HepG2 (cell line): ENCODE results near the gene NFX1. TPM values are rescaled to one million over a fixed set of nuclear protein-coding genes. Genes with fewer than 3 reads are reported as not detected.

Experiments
- ATAC-seq: fragments of 200-7000 bp; cut with Tn5 transposase; 3 replicates; pipeline ENCODE4 v1.9.1; 2020; ENCODE audit warnings: mild to moderate bottlenecking, moderate library complexity
- BruUV-seq: library from RNA; stranded (reverse); fragments of 400-500 nt; replicated peaks from 2 replicates; lab custom pipeline; 2021; lab: Mats Ljungman, UMichigan
- CTCF ChIA-PET: fragments of 300-600 bp; formaldehyde crosslinking; extraction: SDS; loops from one replicate; lab custom pipeline; 2021; ENCODE audit warnings: low total read pairs, inconsistent platforms, low intra/inter-chr PET ratio; lab: Yijun Ruan, JAX
- POLR2A ChIA-PET: fragments of 350-600 bp; sonication (Branson Sonifier 250); formaldehyde crosslinking; loops from one replicate; lab custom pipeline; 2020; ENCODE audit warnings: antibody characterized with exemption, inconsistent platforms; lab: Yijun Ruan, JAX
- DNase-seq: peaks from one replicate; pipeline ENCODE4 v3.0.0-alpha.2; 2015; ENCODE audit warnings: low spot score
- FAIRE-seq: peaks from 3 replicates; lab custom pipeline; 2011; peaks lifted over from hg19 to GRCh38; lab: Jason Lieb, UNC
- H2AFZ ChIP-seq: one replicate; pipeline ENCODE4 v1.6.1; 2011; ENCODE audit warnings: low read length, inconsistent platforms
- H3K27ac ChIP-seq: fragments of 300-600 bp; 3 replicates; pipeline ENCODE4 v1.8.0; 2011; ENCODE audit warnings: mixed run types, mild to moderate bottlenecking, mixed read lengths, low read length, inconsistent platforms; ENCODE audit not compliant: insufficient read depth; ENCODE audit errors: extremely low read length
- H3K27me3 ChIP-seq, 2 experiments: fragments of 200-600 bp in 1 of 2; 2 replicates in 1 of 2; 3 replicates in 1 of 2; pipeline versions ENCODE4 v1.6.0 to v1.8.0; 2011; ENCODE audit warnings: low read length in 2 of 2, mild to moderate bottlenecking in 2 of 2, moderate library complexity in 2 of 2, inconsistent platforms in 1 of 2; ENCODE audit not compliant: insufficient read depth in 2 of 2, control insufficient read depth in 1 of 2
- H3K36me3 ChIP-seq, 2 experiments: fragments of 200-600 bp in 1 of 2; replicated peaks in 1 of 2; 2 replicates in 1 of 2; 3 replicates in 1 of 2; pipeline versions ENCODE4 v1.5.1 to v1.8.0; 2011; ENCODE audit warnings: low read length in 2 of 2, inconsistent platforms in 1 of 2; ENCODE audit not compliant: insufficient read depth in 2 of 2, control insufficient read depth in 1 of 2
- H3K4me1 ChIP-seq: 2 replicates; pipeline ENCODE4 v1.5.1; 2012; ENCODE audit warnings: low read length, inconsistent platforms; ENCODE audit not compliant: insufficient read depth
- H3K4me2 ChIP-seq: 2 replicates; pipeline ENCODE4 v1.6.0; 2011; ENCODE audit warnings: low read depth, low read length, inconsistent platforms
- H3K4me3 ChIP-seq, 3 experiments: fragments of 200-600 bp in 1 of 3; sonication (generic), shearing (Covaris generic) in 1 of 3; replicated peaks in 1 of 3; 2 replicates each; pipeline ENCODE4 v1.5.1; 2011 to 2016; ENCODE audit warnings: low read length in 3 of 3, inconsistent platforms in 2 of 3, low read depth in 2 of 3, mild to moderate bottlenecking in 2 of 3, control low read depth in 1 of 3, mixed read lengths in 1 of 3; ENCODE audit not compliant: insufficient read depth in 1 of 3
- H3K79me2 ChIP-seq: one replicate; pipeline ENCODE4 v1.6.1; 2011; ENCODE audit warnings: low read length, inconsistent platforms; ENCODE audit not compliant: insufficient read depth
- H3K9ac ChIP-seq: 2 replicates; pipeline ENCODE4 v1.6.0; 2011; ENCODE audit warnings: mild to moderate bottlenecking, low read depth, low read length, inconsistent platforms; ENCODE audit not compliant: insufficient read depth
- H3K9me3 ChIP-seq: 2 replicates; pipeline ENCODE4 v1.5.1; 2012; ENCODE audit warnings: mild to moderate bottlenecking, low read length
- H4K20me1 ChIP-seq: 2 replicates; pipeline ENCODE4 v1.6.0; 2011; ENCODE audit warnings: inconsistent platforms, mild to moderate bottlenecking, low read length, moderate library complexity; ENCODE audit not compliant: insufficient read depth
- AGO1 ChIP-seq: fragments of 200-400 bp; formaldehyde crosslinking; IDR thresholded peaks from 2 replicates; pipeline ENCODE4 v1.6.1; 2017; ENCODE audit warnings: mild to moderate bottlenecking, low read depth, low read length, moderate library complexity; ENCODE audit not compliant: poor library complexity, severe bottlenecking
- GABPB1 ChIP-seq: IDR thresholded peaks from 2 replicates; pipeline ENCODE4 v1.6.1; 2016; ENCODE audit warnings: mild to moderate bottlenecking, missing genetic modification reagents, moderate library complexity, missing compliant biosample characterization
- GATAD1 ChIP-seq: IDR thresholded peaks from 2 replicates; pipeline ENCODE4 v1.6.1; 2016; ENCODE audit warnings: missing genetic modification reagents, missing compliant biosample characterization
- HNF1A ChIP-seq, 2 experiments: sonication (generic) in 1 of 2; formaldehyde crosslinking in 1 of 2; IDR thresholded peaks; 2 replicates each; pipeline versions ENCODE4 v1.4.0 to v1.6.1; 2016 to 2020; ENCODE audit warnings: borderline replicate concordance in 1 of 2, low read depth in 1 of 2, mild to moderate bottlenecking in 1 of 2, missing genetic modification reagents in 1 of 2
- HOXA5 ChIP-seq: sonication (generic); formaldehyde crosslinking; IDR thresholded peaks from 2 replicates; pipeline ENCODE4 v1.4.0; 2020; ENCODE audit warnings: missing genetic modification reagents
- MAFG ChIP-seq: sonication (generic); formaldehyde crosslinking; IDR thresholded peaks from 2 replicates; pipeline ENCODE4 v1.5.1; 2020; ENCODE audit warnings: mild to moderate bottlenecking, missing genetic modification reagents
- MTF2 ChIP-seq: sonication (generic); formaldehyde crosslinking; IDR thresholded peaks from 2 replicates; pipeline ENCODE4 v1.5.0; 2020; ENCODE audit warnings: missing genetic modification reagents, borderline replicate concordance
- SALL1 ChIP-seq: sonication (generic); formaldehyde crosslinking; IDR thresholded peaks from 2 replicates; pipeline ENCODE4 v1.8.0; 2022; ENCODE audit warnings: mild to moderate bottlenecking, missing genetic modification reagents
- THAP7 ChIP-seq: sonication (generic); formaldehyde crosslinking; IDR thresholded peaks from 2 replicates; pipeline ENCODE4 v1.8.1; 2023; ENCODE audit warnings: mild to moderate bottlenecking, missing genetic modification reagents
- ZBTB7B ChIP-seq: sonication (generic); formaldehyde crosslinking; IDR thresholded peaks from 2 replicates; pipeline ENCODE4 v1.4.0; 2020; ENCODE audit warnings: missing genetic modification reagents
- ZNF556 ChIP-seq: sonication (generic); formaldehyde crosslinking; IDR thresholded peaks from 2 replicates; pipeline ENCODE4 v1.4.0; 2020; ENCODE audit warnings: mild to moderate bottlenecking, missing genetic modification reagents, borderline replicate concordance
- ZNF558 ChIP-seq: sonication (generic); formaldehyde crosslinking; IDR thresholded peaks from 2 replicates; pipeline ENCODE4 v1.9.0; 2022; ENCODE audit warnings: mild to moderate bottlenecking, missing genetic modification reagents, borderline replicate concordance
- ZNF577 ChIP-seq: sonication (generic); formaldehyde crosslinking; IDR thresholded peaks from 2 replicates; pipeline ENCODE4 v1.4.0; 2020; ENCODE audit warnings: mild to moderate bottlenecking, low read depth, missing genetic modification reagents, borderline replicate concordance
- ZNF589 ChIP-seq: sonication (generic); formaldehyde crosslinking; conservative IDR thresholded peaks from 2 replicates; pipeline ENCODE4 v1.8.0; 2022; ENCODE audit warnings: mild to moderate bottlenecking, moderate library complexity, missing genetic modification reagents
- ZNF737 ChIP-seq: sonication (generic); formaldehyde crosslinking; IDR thresholded peaks from 2 replicates; pipeline ENCODE4 v1.5.0; 2020; ENCODE audit warnings: missing genetic modification reagents, mild to moderate bottlenecking, borderline replicate concordance
- ZNF766 ChIP-seq: sonication (generic); formaldehyde crosslinking; IDR thresholded peaks from 2 replicates; pipeline ENCODE4 v1.5.0; 2020; ENCODE audit warnings: missing genetic modification reagents, borderline replicate concordance
- ZNF772 ChIP-seq: sonication (generic); formaldehyde crosslinking; IDR thresholded peaks from 2 replicates; pipeline ENCODE4 v1.5.0; 2020; ENCODE audit warnings: mild to moderate bottlenecking, missing genetic modification reagents
- ZNF792 ChIP-seq: IDR thresholded peaks from 2 replicates; pipeline ENCODE4 v1.6.1; 2016
- ZZZ3 ChIP-seq: sonication (generic); formaldehyde crosslinking; IDR thresholded peaks from 2 replicates; pipeline ENCODE4 v1.4.0; 2020; ENCODE audit warnings: missing genetic modification reagents, mild to moderate bottlenecking, borderline replicate concordance
- WGBS: methylation state at CpG from one replicate; pipeline ENCODE4 v1.1.6; 2017; ENCODE audit warnings: low lambda C conversion rate; 5-methylcytosine and 5-hydroxymethylcytosine counted together
- in situ Hi-C: cut with HindIII; loops from 2 replicates; pipeline ENCODE4 v1.10.0; 2017; ENCODE audit warnings: low pct_unique_long_range_greater_than_20kb; ENCODE audit not compliant: extremely low pct_ligation_motif_present
- intact Hi-C: fragments of 100-400 bp; cut with micrococcal nuclease; formaldehyde crosslinking; loops from one replicate; pipeline ENCODE4 v1.10.0; 2022; ENCODE audit not compliant: unreplicated experiment
- polyA plus RNA-seq, 8 experiments: library from polyadenylated mRNA; depleted of rRNA in 3 of 8; stranded (reverse) in 7 of 8; unstranded in 1 of 8; fragments of >200 nt; fragmentation: Illumina TruSeq in 4 of 8; extraction: Trizol in 4 of 8; gene quantifications; 2 replicates each; pipeline versions ENCODE4 v1.2.1 to v1.2.3, GENCODE V29; 2011 to 2016; ENCODE audit warnings: low read depth in 4 of 8, missing spikeins in 1 of 8, mixed read lengths in 1 of 8; ENCODE audit not compliant: insufficient read depth in 1 of 8
- total RNA-seq, 5 experiments: library from RNA; depleted of rRNA; stranded (reverse); fragments of >200 nt; fragmentation: Illumina TruSeq; extraction: Trizol; gene quantifications; 2 replicates each; pipeline ENCODE4 v1.2.3, GENCODE V29; 2016; ENCODE audit warnings: low read depth in 1 of 5

The NFX1 gene
- total and polyA plus RNA-seq, 2 of the 13 experiments (the other 11 are each of a cell fraction or from before 2014, with no cell fraction given): 23.9 to 27.5 TPM

GRCh38 chr9:33264473-33265177 lies 25.7 kb upstream of the NFX1 start, which contains the start of the genes BAG1 and CHMP5:
TSS of gene BAG1 (minus strand) at chr9:33264708.
TSS of gene CHMP5 (plus strand) at chr9:33265049. CDS start at chr9:33265079, 30 bp downstream.
- peaks cover 8 to 41% of the 10 kb centered on the region in 2 experiments for H3K36me3 ChIP-seq
- H3K4me2 ChIP-seq: peak within 1 kb of the TSS; percentile 96
- peak; percentile 94 for ATAC-seq
- peaks cover 30% of the 10 kb centered on the region for H3K4me1 ChIP-seq
- POLR2A ChIA-PET: interaction anchor here (1.0 to 2.1 kb wide), 10 partner anchors 12 to 240 kb away, joined by 3 to 14 read pairs (median 4); partner anchors contain the start of genes DNAJA1, NFX1, NOL6 and SMU1
- H3K27ac ChIP-seq: peak within 1 kb of the TSS; percentile 82
- no peak within 1 kb of the TSS for H2AFZ ChIP-seq
- CTCF ChIA-PET: interaction anchor here (1.3 kb wide), 1 partner anchor 35 kb away, joined by 4 read pairs; no protein-coding TSS in a partner anchor
- H3K4me3 ChIP-seq: peak within 1 kb of the TSS; percentile 89 to 100 (median 98)
- in situ Hi-C loops (no loop called here), intact Hi-C loops (loop anchor here (5.0 kb wide), 1 partner anchor 37 kb away; no protein-coding TSS in a partner anchor)
- no peaks in the 10 kb centered on the region; a peak in 1 of 5 replicates for H3K27me3 ChIP-seq
- BruUV-seq: no TSS peak
- peak; percentile 98 for DNase-seq
- peak; percentile 91 for FAIRE-seq
- no peaks in the 10 kb centered on the region for H4K20me1 ChIP-seq
- H3K9me3 ChIP-seq: no peaks in the 10 kb centered on the region
- H3K79me2 ChIP-seq: peaks cover 37% of the 10 kb centered on the region
- peak within 1 kb of the TSS; percentile 91 for H3K9ac ChIP-seq
- WGBS: under 1% methylated on average over 31 of the region's 67 CpGs
- TF ChIP-seq ZNF737 (CRISPR knock-in tag) (no peak), THAP7 (CRISPR knock-in tag) (no peak), HOXA5 (CRISPR knock-in tag) (peak; percentile 33; the same call in 1 of the 2 replicates), ZNF558 (peak; percentile 62; the same call in 1 of the 2 replicates), SALL1 (CRISPR knock-in tag) (peak; percentile 61; the same call in 1 of the 2 replicates), ZNF556 (CRISPR knock-in tag) (peak; percentile 67; the same call in 1 of the 2 replicates), GABPB1 (CRISPR knock-in tag) (peak; percentile 90), MTF2 (CRISPR knock-in tag) (peak; percentile 40; the same call in 1 of the 2 replicates), ZBTB7B (CRISPR knock-in tag) (no peak), ZNF792 (CRISPR knock-in tag) (peak; percentile 7; the same call in 1 of the 2 replicates), ZNF577 (no peak), ZNF766 (0 out of 2 replicates have a peak, but pooled peaks have one; percentile 14), MAFG (CRISPR knock-in tag) (no peak), ZNF772 (CRISPR knock-in tag) (peak; percentile 37; the same call in 1 of the 2 replicates), AGO1 (no peak), ZZZ3 (CRISPR knock-in tag) (no peak), ZNF589 (CRISPR knock-in tag) (no peak), GATAD1 (CRISPR knock-in tag) (peak; percentile 89), HNF1A (IDR thresholded peaks at IDR 0.05; ENCODE audit: low read depth) (no peak), HNF1A (CRISPR knock-in tag; IDR thresholded peaks at IDR 0.05; ENCODE audit: borderline replicate concordance) (no peak; the same call in 1 of the 2 replicates)
